ENCODE measurements around the gene OS9.

OS9 gene

GRCh38 chr12:57739914-57740538 lies 46.1 kb downstream of the OS9 start:
- Histone ChIP-seq H3K9me3 (ENCODE audit: low read length) (no peaks in the 10 kb centered on the region), H3K27ac (ENCODE audit: low read depth, low read length) (no peak overlapping the region), H3K4me3 (ENCODE audit: low read depth in 1 of 2, low read length in 2 of 2) (no peak overlapping the region), H3K4me1 (ENCODE audit: insufficient read depth, low read length) (peaks cover 25% of the 10 kb centered on the region), H3K27me3 (ENCODE audit: control insufficient read depth in 1 of 2, insufficient read depth in 2 of 2, low read length in 2 of 2) (peaks cover 34 to 53% of the 10 kb centered on the region in 2 donors), H3K9ac (ENCODE audit: low read length) (no peak overlapping the region), H3K36me3 (ENCODE audit: insufficient read depth, low read length) (no peaks in the 10 kb centered on the region)

GRCh38 chr12:57740656-57741412 lies 46.9 kb downstream of the OS9 start:
- H3K4me3 ChIP-seq (ENCODE audit: low read depth in 1 of 2, low read length in 2 of 2), result no peak overlapping the region
- peaks cover under 1% of the 10 kb centered on the region for H3K36me3 ChIP-seq (ENCODE audit: insufficient read depth, low read length)
- no peak overlapping the region for H3K9ac ChIP-seq (ENCODE audit: low read length)
- peaks cover 26% of the 10 kb centered on the region for H3K4me1 ChIP-seq (ENCODE audit: insufficient read depth, low read length)
- H3K27ac ChIP-seq (ENCODE audit: low read depth, low read length), result no peak overlapping the region
- H3K27me3 ChIP-seq (ENCODE audit: control insufficient read depth in 1 of 2, insufficient read depth in 2 of 2, low read length in 2 of 2), result peaks cover 26 to 45% of the 10 kb centered on the region in 2 donors
- no peaks in the 10 kb centered on the region for H3K9me3 ChIP-seq (ENCODE audit: low read length)

- H3K9me3 ChIP-seq (ENCODE audit: low read length), result no peaks in the 10 kb centered on the region
- no peak overlapping the region for H3K27ac ChIP-seq (ENCODE audit: low read depth, low read length)
- H3K36me3 ChIP-seq (ENCODE audit: insufficient read depth, low read length), result peaks cover 6% of the 10 kb centered on the region
- peaks cover 22 to 39% of the 10 kb centered on the region in 2 donors for H3K27me3 ChIP-seq (ENCODE audit: control insufficient read depth in 1 of 2, insufficient read depth in 2 of 2, low read length in 2 of 2)
- peaks cover 25% of the 10 kb centered on the region for H3K4me1 ChIP-seq (ENCODE audit: insufficient read depth, low read length)
- H3K9ac ChIP-seq (ENCODE audit: low read length), result no peak overlapping the region
- H3K4me3 ChIP-seq (ENCODE audit: low read depth in 1 of 2, low read length in 2 of 2), result no peak overlapping the region
These were observed 47.5 kb downstream of the OS9 start for GRCh38 chr12:57741413-57741789.

DNA sequence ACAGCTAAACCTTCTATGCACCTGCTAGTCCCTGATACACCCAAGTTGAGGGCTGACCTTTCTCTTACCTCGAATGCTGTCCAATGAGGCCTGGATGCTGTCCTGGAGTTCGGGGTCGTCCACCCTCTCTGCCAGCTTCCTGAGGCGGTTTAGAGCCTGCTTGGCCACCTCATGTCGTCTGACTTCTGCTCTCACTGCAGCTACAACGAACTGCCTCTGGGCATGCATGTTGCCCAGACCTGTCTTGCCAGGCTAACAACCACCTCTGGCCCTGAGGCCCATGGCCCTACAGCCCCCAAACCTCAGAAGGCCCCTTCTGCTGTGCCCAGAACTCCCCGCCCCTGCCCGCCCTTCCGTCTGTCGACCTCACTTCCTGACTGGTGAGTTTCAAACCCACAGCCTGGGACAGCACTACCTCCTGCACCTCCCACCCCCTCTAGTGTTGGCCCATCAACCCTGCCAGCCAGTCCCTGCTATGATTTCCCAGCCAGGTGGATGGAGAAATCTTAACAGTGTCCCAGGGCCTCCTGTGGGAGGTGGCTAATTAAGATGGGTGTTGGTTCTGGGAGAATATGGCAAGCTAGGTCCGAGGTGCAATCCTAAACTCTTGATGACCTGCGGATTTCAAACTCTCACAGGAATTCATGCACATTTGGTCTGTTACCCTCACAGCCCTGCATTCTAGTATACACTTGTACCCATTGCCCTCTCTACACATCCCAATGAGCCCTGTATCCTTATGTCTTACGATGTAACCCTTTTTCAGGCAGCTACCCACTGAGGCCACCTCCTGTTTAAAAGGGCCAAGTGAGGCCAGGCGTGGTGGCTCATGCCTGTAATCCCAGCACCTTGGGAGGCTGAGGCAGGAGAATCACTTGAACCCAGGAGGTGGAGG lies 48.2 kb downstream of the OS9 start:
- H3K27ac ChIP-seq (ENCODE audit: low read depth, low read length), result no peak overlapping the region
- H3K4me1 ChIP-seq (ENCODE audit: insufficient read depth, low read length), result peaks cover 18% of the 10 kb centered on the region
- peaks cover 11% of the 10 kb centered on the region for H3K36me3 ChIP-seq (ENCODE audit: insufficient read depth, low read length)
- no peak overlapping the region for H3K9ac ChIP-seq (ENCODE audit: low read length)
- peaks cover 15 to 32% of the 10 kb centered on the region in 2 donors for H3K27me3 ChIP-seq (ENCODE audit: control insufficient read depth in 1 of 2, insufficient read depth in 2 of 2, low read length in 2 of 2)
- H3K9me3 ChIP-seq (ENCODE audit: low read length), result no peaks in the 10 kb centered on the region
- H3K4me3 ChIP-seq (ENCODE audit: low read depth in 1 of 2, low read length in 2 of 2), result no peak overlapping the region

GRCh38 chr12:57743769-57744168 lies 49.8 kb downstream of the OS9 start:
- H3K27ac ChIP-seq (ENCODE audit: low read depth, low read length), result no peak overlapping the region
- no peak overlapping the region for H3K9ac ChIP-seq (ENCODE audit: low read length)
- H3K4me3 ChIP-seq (ENCODE audit: low read depth in 1 of 2, low read length in 2 of 2), result no peak overlapping the region
- H3K36me3 ChIP-seq (ENCODE audit: insufficient read depth, low read length), result peaks cover 26% of the 10 kb centered on the region
- H3K9me3 ChIP-seq (ENCODE audit: low read length), result no peaks in the 10 kb centered on the region
- peaks cover 11 to 16% of the 10 kb centered on the region in 2 donors for H3K27me3 ChIP-seq (ENCODE audit: control insufficient read depth in 1 of 2, insufficient read depth in 2 of 2, low read length in 2 of 2)
- H3K4me1 ChIP-seq (ENCODE audit: insufficient read depth, low read length), result peaks cover 15% of the 10 kb centered on the region

DNA sequence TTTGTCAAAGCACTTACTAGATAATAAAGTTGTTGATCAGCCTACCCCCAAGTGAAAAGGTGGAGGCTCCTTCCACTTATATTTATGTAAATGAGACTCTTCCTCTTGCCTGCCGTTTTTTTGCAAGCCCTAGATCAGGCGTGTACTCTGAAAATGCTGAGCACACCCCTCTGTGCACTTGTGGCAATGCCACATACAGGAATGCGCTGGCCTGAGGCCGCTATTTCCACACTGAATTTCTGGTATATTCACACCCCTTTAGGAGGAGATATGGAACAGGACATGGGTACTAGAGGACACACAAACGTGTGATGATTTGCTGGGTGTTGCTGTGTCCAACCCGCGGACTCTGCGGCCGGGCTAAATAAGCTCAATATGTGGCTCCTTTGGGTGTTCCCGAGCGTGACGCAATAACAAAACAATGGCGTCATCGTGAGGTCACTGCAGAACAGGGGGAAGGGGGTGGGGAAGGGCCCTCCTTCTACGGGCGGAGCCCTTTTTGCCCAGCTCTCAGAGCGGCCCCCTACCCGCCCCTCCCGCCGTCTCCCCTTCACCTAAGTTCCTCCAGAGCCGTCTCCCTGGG lies 50.4 kb downstream of the OS9 start:
- H3K9ac ChIP-seq (ENCODE audit: low read length), result no peak overlapping the region
- H3K4me1 ChIP-seq (ENCODE audit: insufficient read depth, low read length), result peaks cover 15% of the 10 kb centered on the region
- peaks cover 29% of the 10 kb centered on the region for H3K36me3 ChIP-seq (ENCODE audit: insufficient read depth, low read length)
- no peaks in the 10 kb centered on the region for H3K9me3 ChIP-seq (ENCODE audit: low read length)
- peak overlapping the region; percentile 77 for H3K27ac ChIP-seq (ENCODE audit: low read depth, low read length)
- H3K27me3 ChIP-seq (ENCODE audit: control insufficient read depth in 1 of 2, insufficient read depth in 2 of 2, low read length in 2 of 2), result peaks cover 7 to 10% of the 10 kb centered on the region in 2 donors
- peak overlapping the region; percentile 77 to 95 for H3K4me3 ChIP-seq (ENCODE audit: low read depth in 1 of 2, low read length in 2 of 2)

GRCh38 chr12:57744777-57745484 lies 51.0 kb downstream of the OS9 start, which contains the start of gene TSPAN31:
Gene TSPAN31, plus strand, starts transcription at chr12:57745039. Its CDS starts 116 bp downstream, at chr12:57745155.
- Histone ChIP-seq H3K9me3 (ENCODE audit: low read length) (no peaks in the 10 kb centered on the region), H3K27ac (ENCODE audit: low read depth, low read length) (peak within 1 kb of the TSS; percentile 77), H3K4me1 (ENCODE audit: insufficient read depth, low read length) (peaks cover 15% of the 10 kb centered on the region)

GRCh38 chr12:57745485-57745881 lies 51.6 kb downstream of the OS9 start:
- Histone ChIP-seq H3K4me3 (ENCODE audit: low read depth in 1 of 2, low read length in 2 of 2) (peak overlapping the region; percentile 77 to 95), H3K9ac (ENCODE audit: low read length) (peak overlapping the region; percentile 97), H3K27me3 (ENCODE audit: control insufficient read depth in 1 of 2, insufficient read depth in 2 of 2, low read length in 2 of 2) (no peaks in the 10 kb centered on the region), H3K36me3 (ENCODE audit: insufficient read depth, low read length) (peaks cover 38% of the 10 kb centered on the region), H3K4me1 (ENCODE audit: insufficient read depth, low read length) (peaks cover 17% of the 10 kb centered on the region), H3K9me3 (ENCODE audit: low read length) (no peaks in the 10 kb centered on the region), H3K27ac (ENCODE audit: low read depth, low read length) (peak overlapping the region; percentile 77)

More at GRCh38 chr12:57744777-57745484, 51.0 kb downstream of the OS9 start, which contains the start of gene TSPAN31:
- peak within 1 kb of the TSS; percentile 77 to 95 for H3K4me3 ChIP-seq (ENCODE audit: low read depth in 1 of 2, low read length in 2 of 2)
- H3K9ac ChIP-seq (ENCODE audit: low read length), result peak within 1 kb of the TSS; percentile 97
- H3K36me3 ChIP-seq (ENCODE audit: insufficient read depth, low read length), result peaks cover 34% of the 10 kb centered on the region
- H3K27me3 ChIP-seq (ENCODE audit: control insufficient read depth in 1 of 2, insufficient read depth in 2 of 2, low read length in 2 of 2), result peaks cover under 1 to 4% of the 10 kb centered on the region in 2 donors

DNA sequence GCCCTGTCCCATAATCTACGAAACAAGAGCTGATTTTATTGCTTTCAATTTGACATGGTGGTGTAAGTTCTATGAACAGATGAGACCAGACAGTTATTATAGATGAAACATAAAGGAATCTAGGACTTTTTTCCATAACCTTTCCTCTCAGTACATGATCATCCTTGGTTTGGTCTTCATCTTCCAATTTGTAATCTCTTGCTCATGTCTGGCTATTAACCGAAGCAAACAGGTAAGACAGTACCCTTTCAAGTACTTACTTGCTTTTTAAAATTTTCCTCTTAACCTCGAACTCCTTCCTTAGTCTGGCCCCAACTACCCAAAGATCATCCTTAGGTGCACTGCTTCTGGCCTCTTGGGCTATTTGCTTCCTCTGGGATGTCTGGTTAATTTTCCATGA lies 52.1 kb downstream of the OS9 start:
- H3K4me3 ChIP-seq (ENCODE audit: low read depth in 1 of 2, low read length in 2 of 2), result peak overlapping the region; percentile 77 to 95
- no peaks in the 10 kb centered on the region for H3K9me3 ChIP-seq (ENCODE audit: low read length)
- H3K27ac ChIP-seq (ENCODE audit: low read depth, low read length), result peak overlapping the region; percentile 77
- peak overlapping the region; percentile 97 for H3K9ac ChIP-seq (ENCODE audit: low read length)
- H3K4me1 ChIP-seq (ENCODE audit: insufficient read depth, low read length), result peaks cover 23% of the 10 kb centered on the region
- peaks cover 42% of the 10 kb centered on the region for H3K36me3 ChIP-seq (ENCODE audit: insufficient read depth, low read length)
- no peaks in the 10 kb centered on the region for H3K27me3 ChIP-seq (ENCODE audit: control insufficient read depth in 1 of 2, insufficient read depth in 2 of 2, low read length in 2 of 2)

GRCh38 chr12:57749061-57749460 lies 55.1 kb downstream of the OS9 start:
- Histone ChIP-seq H3K4me3 (ENCODE audit: low read depth in 1 of 2, low read length in 2 of 2) (no peak overlapping the region), H3K36me3 (ENCODE audit: insufficient read depth, low read length) (peaks cover 42% of the 10 kb centered on the region), H3K4me1 (ENCODE audit: insufficient read depth, low read length) (peaks cover 36% of the 10 kb centered on the region), H3K9me3 (ENCODE audit: low read length) (no peaks in the 10 kb centered on the region), H3K27me3 (ENCODE audit: control insufficient read depth in 1 of 2, insufficient read depth in 2 of 2, low read length in 2 of 2) (no peaks in the 10 kb centered on the region), H3K27ac (ENCODE audit: low read depth, low read length) (no peak overlapping the region), H3K9ac (ENCODE audit: low read length) (no peak overlapping the region)
